Measurements from ENCODE around the gene SCD5.

The SCD5 gene

DNA sequence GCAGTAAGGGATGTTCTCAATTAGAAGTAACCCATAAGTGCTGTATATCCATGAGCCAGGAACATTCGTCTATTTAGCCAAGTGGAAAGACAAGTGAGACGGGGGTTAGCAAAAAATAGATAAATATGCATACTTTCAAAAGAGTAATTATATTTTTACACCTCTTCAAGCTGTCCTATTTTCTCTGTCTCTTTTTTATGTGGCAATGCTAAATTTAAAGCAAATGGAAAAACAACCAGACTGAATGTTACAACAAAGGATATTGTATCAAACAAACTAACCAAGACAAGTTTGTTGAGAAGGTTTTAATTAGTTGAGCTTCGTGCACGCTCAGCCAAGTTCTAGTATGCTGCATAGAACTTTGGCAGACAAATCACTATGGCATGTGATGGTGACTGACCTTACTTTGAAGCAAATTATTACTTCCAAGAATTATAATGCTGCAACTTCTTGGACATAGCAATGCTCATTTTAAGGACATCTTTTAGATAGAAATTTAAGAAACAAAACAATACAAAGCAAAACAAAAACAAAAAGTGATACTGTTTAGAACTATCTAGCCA, 175.4 kb downstream of the SCD5 start:
- no peak for FAIRE-seq

DNA sequence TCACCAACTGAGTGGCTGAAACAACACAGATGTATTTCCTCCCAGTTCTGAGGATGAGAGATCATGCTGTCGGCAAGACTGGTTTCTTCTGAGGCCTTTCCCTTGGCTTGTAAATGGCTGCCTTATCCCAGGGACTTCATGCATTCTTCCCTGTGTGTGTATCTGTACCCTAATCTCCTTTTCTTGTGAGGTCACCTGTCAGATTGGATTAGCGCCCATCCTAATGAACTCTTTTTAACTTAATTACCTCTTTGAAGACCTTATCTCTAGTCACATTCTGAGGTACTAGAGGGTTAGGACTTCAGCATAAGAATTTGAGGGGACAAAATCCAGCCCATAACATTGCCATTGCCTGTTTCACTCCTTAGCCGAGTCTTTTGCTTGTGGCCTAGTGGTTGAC, 177.3 kb downstream of the SCD5 start:
- FAIRE-seq = no peak

DNA sequence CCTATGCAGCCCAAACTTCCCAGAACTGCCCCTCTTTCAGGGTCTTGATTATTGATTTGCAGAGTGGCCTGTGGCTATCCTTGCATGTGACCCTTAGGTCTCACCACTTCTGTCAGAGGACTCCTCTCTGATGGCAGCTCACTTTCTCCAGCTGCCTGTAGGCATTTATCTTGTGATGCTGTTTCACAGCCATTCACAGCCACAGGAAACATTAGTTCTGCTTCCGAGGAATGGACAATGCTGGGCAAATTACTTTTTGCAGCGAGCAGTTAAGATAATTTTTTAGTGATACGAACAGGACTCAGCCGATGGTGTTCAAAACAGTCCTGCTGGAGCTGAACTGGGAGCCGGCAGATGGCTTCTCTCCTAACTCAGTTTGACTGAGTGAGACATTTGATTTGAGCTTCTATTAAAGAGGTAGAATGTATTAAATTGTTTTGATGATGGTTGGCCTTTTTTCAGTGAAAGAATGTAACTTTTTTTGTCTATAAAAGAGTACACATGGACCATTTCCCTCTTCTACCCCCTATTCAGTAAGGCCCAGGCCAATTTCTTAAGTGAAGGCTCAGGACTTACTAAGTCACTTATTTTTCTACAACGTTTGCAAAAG, 178.4 kb downstream of the SCD5 start:
- FAIRE-seq = no peak

DNA sequence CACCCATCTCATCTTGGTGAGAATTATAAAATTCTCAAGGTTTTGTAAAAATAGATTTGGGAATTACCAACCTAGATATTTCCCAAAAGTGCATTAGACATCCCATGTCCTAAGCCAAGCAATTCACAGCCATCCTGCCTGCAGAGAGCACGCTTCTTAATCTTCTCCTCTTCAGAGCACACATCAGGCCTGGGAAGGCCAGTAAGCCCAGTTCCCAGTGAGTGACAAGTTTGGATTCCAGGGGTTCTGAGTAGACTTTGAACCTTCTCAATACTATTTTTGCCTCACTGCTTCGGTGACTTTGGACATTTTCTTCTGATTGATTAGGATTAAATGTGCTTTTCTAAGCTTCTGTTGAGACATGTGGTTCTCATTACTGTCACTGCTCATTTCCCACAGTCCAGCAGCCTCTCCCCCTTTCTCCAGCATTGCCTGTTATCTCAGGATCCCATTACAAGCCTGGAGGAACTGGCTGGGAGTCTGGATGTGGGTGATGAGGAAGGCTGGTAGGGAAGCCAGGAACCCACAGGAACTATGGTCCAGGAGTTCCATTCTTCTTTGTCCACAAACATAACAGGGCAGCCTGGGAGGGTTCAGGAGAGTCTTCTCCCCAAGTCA, 180.4 kb downstream of the SCD5 start:
- no peak for FAIRE-seq

DNA sequence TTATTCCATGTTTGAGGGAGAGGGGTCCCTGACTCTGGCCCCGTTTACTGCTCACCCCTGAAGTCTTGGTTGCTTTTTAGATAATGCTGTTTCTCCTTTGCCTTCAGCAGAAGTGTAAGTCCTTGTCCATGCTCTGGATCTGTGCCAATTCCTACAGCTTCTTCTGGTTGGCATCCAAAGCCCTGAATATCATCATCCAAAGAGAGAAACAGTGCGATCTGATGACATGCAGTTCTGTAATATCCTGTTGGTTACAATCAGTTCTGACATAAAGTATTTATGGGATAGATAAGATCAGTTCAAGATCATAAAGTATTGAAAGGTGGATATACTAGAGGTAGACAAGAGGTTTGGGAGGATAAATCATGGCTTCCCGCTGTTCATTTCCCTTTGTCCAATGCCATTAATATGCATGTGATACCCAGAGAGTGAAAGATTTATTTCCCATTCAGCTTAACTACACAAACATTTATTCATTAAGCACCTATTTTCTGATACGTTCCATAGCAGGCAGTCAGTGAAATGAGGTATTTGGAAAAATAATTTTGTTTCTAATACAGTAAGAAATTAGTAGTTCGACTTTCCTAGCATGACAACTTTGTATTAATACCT, 183.7 kb downstream of the SCD5 start:
- no peak for FAIRE-seq

DNA sequence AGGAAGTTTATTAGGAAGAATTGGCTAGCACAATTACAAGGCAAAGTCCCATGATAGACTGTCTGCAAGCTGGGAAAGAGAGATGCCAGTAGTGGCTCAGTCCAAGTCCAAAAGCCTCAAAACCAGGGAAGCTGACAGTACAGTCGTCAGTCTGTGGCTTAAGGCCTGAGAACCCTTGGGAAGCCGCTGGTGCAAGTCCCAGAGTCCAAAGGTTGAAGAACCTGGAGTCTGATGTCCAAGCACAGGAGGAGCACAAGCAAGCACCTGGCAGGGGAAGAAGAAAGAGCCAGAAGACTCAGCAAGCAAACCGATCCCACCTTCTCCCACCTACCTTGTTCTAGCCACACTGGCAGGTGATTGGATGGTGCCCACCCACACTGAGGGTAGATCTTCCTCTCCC, 185.5 kb downstream of the SCD5 start:
- FAIRE-seq = no peak

DNA sequence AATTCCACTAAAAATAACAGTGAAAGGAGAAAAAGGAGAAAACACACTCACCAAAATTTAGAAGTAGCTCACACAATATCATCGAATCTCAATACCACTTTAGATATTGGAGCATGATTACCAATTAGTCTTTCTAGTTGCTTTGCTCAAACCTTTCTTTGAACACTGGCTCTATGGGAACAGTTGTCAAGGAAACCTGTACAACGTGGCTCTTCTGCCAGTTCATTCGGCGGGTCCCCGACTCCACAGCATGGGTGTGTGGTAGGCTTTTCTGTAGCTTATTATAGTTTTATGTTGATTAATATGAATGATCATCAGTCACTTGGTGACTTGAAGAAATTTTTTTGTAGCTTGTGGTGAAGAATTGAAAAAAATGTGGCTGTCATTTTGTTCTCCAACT, 186.6 kb downstream of the SCD5 start:
- FAIRE-seq = no peak

DNA sequence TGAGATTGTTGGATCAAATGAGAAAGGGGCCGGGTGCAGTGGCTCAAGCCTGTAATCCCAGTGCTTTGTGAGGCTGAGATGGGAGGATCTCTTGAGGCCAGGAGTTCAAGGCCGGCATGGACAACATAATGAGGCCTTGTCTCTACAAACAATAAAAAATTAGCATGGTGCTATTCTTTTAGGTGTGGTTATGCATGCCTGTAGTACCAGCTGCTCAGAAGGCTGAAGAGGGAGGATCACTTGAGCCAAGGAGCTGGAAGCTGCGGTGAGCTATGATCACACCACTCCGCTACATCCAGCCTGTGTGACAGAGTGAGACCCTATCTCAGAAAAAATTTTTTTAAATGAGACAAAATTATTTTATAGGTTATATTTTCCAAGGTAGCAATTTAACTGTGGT, 187.1 kb downstream of the SCD5 start:
- FAIRE-seq = no peak

DNA sequence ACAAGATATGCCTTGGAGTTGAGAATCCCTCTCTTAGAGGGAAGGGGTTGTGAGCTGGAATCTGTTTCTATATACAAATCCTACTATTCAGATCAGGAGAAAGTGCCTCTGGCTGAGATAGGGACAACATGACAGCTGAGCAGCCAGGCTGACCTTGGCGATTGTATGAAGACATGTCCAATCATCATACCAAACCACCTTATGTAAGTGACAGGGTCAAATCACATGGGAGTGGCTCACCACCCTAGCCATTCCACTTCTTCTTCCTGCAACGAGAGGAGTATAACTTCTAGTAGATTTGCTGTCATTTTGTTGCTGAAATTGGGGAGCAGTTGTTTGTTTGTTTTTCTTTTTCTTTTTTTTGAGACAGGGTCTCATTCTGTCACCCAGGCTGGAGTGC, 188.6 kb downstream of the SCD5 start:
- no peak for FAIRE-seq

DNA sequence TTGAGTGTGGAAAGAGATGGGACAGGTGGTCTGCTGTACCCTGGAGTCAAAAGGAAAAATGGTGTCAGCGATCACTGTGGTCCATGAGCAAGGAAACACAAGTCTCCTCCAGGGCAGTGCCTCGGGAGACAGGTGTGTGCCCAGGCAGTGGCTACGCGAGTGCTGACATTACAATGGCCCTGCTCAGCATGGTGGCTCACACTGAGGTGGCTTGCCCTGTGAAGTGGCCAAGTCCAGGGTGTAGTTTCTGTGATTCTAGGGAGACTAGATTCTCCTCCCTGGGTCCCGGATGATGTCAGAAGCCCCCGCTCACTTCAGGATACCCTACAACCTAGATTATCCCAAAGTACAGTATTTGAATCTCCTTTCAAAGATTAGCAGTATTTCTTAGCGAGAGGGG, 192.0 kb downstream of the SCD5 start:
- no peak for FAIRE-seq

DNA sequence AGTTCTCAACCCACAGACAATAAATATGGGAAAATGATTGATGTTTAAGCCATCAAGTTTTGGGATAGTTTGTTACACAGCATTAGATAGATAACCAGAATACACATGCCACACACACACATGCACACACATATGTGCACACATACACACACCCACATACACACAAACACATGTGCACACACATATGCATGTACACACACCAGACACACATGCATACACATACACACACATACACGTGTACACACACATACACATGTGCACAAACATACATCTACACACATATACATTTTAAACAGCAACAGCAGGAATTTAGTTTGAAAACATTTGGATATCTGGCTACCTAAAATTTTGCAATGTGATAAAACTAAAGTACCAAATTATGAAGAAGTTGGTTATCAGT, 194.1 kb downstream of the SCD5 start:
- FAIRE-seq = no peak

DNA sequence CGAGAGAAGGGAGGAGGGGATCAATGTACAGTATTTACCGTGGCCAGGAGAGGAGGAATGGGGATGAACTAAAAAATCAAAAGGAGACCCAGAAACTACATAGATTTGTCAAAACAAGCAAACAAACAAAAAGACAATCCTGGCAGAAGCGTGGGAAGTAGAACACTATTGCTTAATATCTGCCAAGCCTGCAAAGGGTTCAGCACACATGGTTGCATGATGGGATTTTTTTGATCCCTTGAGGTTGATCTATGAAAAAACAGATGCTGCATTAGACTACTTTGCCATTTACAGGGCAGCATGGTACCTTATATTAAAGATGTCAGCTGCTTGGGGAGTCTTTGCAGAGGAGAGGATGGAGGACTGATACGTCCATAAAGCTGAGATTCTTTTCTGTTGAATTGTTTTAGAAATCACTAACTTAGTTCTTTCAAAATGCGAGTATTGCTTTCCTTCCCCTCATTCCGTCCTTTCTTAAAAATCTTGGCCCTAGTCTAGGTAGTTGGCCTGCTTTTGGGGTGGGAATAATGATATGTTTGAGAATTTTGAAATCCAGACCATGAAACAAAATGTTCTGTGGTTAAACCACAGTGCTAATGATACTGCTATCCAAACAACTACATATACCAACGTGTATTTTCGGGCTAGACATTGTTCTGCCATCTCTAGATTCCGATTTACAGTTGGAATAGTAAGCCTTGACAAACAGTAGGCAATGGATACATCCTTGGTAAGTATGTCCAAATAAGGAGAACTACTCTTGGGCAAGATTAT, 197.2 kb downstream of the SCD5 start:
- no peak for FAIRE-seq

DNA sequence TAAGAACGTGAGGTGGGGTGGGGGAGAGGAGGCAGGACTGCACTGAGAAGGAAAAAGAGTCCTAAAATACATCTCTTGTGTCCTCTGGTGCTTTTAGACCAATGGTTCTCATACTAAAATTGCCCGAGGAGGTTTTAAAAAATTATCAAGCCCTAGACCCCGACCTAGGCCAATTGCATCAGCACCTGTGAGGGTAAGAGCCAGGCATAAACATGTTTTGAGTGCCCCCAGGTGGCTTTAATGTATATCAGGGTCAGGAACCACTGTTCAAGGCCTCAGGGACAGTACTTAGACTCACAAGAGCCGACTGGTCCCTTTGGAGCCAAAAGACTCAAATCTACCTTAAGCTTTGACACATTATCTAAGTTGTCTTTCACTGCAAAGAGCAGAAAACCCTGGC, 199.3 kb downstream of the SCD5 start:
- no peak for FAIRE-seq

DNA sequence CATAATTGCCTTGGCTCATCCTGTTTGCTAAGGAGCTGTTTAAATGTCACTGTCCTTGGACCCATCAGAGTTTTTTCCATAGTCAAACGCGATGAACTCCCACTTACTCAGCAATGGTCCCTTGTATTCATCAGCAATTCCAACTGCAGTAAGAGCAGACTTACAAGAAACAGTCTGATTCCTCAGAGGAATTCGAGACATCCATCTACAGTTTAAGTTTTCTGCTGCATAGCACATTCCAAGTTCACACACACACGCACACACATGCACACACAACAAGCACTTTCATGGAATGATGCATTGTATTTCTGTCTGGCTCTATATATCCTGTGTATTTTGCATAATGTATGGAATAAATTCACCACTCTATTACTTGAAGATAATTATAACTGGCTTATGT, 204.1 kb downstream of the SCD5 start:
- FAIRE-seq = no peak

DNA sequence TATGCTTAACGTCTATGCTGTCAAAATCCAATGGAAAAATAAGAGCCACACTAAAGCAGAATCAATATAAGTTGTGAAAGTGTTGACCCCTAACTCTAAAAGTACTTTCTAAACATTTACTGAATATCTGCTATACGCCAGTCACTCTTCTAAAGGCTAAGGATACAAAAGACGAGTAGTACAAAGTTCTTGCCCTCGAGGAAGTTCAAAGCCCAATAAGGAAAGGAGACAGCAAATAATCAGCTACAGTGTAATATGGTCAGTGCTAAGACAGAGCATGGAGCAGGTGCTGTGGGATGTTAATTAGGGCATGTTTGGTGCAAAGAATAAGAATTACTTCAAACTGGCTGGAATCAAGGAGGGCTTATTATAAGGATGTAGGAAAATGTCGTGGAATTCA, 205.2 kb downstream of the SCD5 start:
- FAIRE-seq = no peak

DNA sequence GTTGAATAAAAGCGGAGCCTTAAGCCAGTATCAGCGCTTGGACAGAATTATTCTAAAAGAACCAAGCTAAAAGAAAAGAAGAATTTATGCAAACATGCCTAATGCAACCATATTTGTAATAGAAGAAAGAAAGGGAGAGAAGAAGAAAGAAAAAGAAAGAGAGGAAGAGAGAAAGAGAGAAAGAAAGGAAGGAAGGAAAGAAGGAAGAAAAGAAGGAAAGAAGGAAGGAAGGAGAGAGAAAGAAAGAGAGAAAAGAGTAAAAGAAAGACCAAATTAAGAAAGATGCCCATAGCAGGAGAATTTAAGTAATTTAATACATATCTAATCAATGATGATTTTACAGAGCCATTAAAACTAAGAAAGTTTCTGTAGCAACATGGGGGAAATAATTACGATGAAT, 206.0 kb downstream of the SCD5 start:
- no peak for FAIRE-seq

DNA sequence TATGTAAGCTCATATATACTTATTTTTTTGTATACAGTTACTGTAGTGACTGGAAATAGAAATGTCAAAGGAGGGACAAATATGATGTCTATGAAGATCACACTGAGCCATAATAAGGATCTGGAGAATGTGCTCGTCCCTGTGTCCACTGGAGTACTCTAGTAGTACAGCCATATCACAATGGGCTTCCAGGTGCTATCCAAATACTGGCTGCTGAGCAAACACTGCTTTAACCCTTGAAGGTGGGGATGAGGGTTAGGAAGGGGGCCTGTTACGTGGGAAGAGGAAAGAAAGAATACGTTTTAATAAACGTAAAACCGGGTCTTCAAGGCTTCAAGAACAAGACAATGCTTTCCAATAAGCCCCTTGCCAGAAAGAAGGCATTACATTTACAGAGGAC, 207.0 kb downstream of the SCD5 start:
- FAIRE-seq = no peak

DNA sequence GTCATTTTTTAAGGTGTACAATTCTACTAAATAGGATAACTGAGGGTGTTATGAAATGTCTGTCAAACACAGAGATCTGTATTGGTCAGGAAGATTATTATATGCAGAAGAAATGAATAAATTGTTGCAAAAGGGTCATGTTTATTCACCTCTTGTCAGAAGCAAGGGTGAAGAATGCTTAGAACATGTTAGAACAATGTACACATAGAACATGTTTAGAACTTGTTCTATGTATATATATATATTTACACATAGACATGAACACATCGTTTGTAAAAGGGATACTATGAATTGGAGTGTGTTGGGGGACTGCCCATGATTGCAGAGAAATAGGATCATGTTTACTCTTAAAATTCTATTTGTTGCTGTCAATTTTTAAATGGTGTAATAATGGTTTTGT, 208.8 kb downstream of the SCD5 start:
- no peak for FAIRE-seq

DNA sequence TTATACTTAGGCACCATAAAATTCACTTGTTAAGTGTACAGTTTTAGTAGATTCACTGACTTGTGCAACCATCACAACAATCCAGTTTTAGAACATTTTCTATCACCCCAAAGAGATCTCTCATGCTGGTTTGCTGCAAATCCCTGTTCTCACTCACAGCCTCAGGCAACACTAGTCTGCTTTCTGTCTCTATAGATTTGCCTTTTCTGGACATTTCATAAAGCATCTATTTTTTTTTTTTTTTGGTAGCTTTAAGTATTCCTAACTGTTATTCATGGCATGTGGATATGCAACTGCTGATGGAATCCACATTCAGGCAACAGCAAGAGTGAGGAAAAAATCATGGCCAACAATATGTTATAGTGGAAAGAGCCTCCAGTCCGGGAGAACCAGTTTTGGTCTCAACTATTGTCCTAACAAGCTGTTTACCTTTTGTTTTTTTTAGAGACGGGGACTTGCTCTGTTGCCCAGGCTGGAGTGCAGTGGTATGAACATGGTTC, 209.8 kb downstream of the SCD5 start:
- no peak for FAIRE-seq

DNA sequence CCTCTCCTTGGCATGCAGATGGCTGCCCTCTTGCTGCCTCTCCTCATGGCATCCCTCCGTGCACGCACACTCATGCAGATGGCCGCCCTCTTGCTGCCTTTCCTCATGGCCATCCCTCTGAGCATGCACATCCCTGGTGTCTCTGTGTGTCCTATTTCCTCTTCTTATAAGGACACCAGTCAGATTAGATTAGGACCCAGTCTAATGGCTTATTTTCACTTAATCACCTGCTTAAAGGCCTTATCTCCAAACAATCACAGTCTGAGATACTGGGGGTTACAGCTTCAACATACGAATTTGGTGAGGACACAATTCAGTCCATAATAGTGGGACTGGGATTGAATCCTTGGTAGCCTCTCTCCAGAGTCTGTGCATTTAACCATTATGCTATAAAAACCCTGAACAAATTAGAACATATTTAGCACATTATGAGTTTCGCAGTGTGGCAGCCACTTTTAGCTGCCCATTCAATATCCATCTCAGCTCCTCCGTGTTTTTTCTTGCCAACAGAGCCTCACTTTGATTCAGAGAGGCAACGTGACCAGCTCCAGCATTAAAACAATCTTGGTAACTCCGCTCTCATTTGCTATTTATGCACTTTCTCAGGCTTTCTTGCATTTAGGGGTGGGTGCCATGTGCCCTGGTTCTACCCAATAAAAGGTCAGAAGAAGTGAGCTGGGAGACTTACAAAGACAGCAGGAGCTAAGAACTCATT, 210.6 kb downstream of the SCD5 start:
- no peak for FAIRE-seq

DNA sequence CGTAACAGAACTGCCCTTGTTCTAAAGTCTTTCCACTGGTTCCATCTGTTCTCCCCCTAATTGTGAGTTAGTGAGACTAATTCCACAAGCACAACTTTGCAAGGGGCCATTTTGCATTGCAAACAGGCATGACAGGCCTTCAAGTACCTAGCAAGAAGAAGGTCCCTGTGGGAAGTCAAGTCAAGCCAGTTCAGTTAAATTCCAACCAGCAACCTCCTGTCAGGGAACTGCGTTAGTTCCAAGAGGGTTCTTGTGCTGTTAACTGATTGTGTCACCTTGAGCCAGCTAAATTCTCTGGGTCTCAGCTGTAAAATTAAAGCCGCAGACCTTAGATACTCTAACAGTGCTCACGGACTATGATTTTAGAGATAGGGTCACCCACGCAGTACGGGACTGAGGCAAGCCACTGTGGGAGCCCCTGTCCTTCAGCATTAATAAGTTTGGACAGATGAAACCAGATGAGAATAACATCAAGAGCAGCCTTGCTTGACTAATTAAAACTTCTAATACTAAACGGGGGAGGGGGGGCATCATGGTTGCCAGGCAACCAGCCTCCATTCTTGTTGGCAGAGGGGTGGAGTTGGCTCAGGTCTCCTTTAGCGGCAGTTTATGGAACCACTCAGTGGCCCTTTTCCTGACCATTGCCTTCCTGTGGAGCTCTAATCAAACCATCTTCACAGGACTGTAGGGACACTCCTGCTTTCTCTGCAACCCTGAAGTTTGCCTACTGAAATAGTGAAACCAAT, 212.7 kb downstream of the SCD5 start:
- no peak for FAIRE-seq

DNA sequence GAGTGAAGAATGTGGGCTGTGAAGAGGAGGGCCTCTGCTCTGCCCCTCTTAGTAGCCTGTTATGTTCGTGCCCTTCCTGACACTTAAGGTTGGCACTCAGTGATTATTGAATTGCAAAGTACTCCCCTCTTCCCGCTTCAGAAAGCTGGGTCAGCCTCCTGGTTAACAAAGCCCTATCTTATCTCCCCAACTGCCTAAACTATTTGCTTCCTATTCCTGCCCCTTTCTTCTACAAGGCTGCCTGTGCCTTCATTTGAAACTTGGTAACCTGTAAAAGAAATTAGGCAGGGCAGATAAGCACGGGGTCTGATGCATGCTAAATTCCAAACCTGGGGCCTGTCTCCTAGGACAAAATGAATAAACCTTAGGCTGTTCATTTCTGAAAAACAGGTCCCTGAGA, 213.7 kb downstream of the SCD5 start:
- no peak for FAIRE-seq
